ENCODE data around the gene AADACL4.

AADACL4 gene

GRCh38 chr1:12610305-12610935, 33.5 kb upstream of the AADACL4 start:
- Histone ChIP-seq H3K4me1 (ENCODE audit: control insufficient read depth, low read length) (no peaks in the 10 kb centered on the region), H3K4me2 (ENCODE audit: low read length) (no peak overlapping the region), H3K9me2 (replicated peaks; ENCODE audit: control insufficient read depth, low read length) (no peaks in the 10 kb centered on the region), H3K9me3 (ENCODE audit: control insufficient read depth, insufficient read depth, low read length) (no peaks in the 10 kb centered on the region), H3K36me3 (ENCODE audit: control insufficient read depth, low read length) (no peaks in the 10 kb centered on the region), H3F3A (ENCODE audit: control insufficient read depth, insufficient read depth) (no peaks in the 10 kb centered on the region), H4K20me1 (ENCODE audit: control insufficient read depth, insufficient read depth, low read depth, low read length) (no peaks in the 10 kb centered on the region), H3K4me3 (ENCODE audit: low read length) (no peak overlapping the region), H3K27ac (ENCODE audit: low read depth, low read length) (no peak overlapping the region), H3K79me2 (ENCODE audit: control insufficient read depth, low read length) (no peaks in the 10 kb centered on the region), H3K27me3 (ENCODE audit: control insufficient read depth, low read length) (0 out of 2 replicates have a peak, but pooled peaks cover 2% of the 10 kb centered on the region)
- TF ChIP-seq CTCF (IDR thresholded peaks at IDR 0.05; ENCODE audit: low read depth, low read length, poor library complexity, severe bottlenecking) (no peak), EZH2phosphoT487 (IDR thresholded peaks at IDR 0.05; ENCODE audit: borderline replicate concordance, low read length) (no peak)

- no peaks in the 10 kb centered on the region for H3F3A ChIP-seq (ENCODE audit: control insufficient read depth, insufficient read depth)
- H3K9me2 ChIP-seq (replicated peaks; ENCODE audit: control insufficient read depth, low read length): no peaks in the 10 kb centered on the region
- no peak overlapping the region for H3K4me2 ChIP-seq (ENCODE audit: low read length)
- no peak overlapping the region for H3K4me3 ChIP-seq (ENCODE audit: low read length)
- H3K27ac ChIP-seq (ENCODE audit: low read depth, low read length): no peak overlapping the region
- TF ChIP-seq EZH2phosphoT487 (IDR thresholded peaks at IDR 0.05; ENCODE audit: borderline replicate concordance, low read length) (no peak), CTCF (IDR thresholded peaks at IDR 0.05; ENCODE audit: low read depth, low read length, poor library complexity, severe bottlenecking) (no peak)
- H3K79me2 ChIP-seq (ENCODE audit: control insufficient read depth, low read length): no peaks in the 10 kb centered on the region
- no peaks in the 10 kb centered on the region for H4K20me1 ChIP-seq (ENCODE audit: control insufficient read depth, insufficient read depth, low read depth, low read length)
- no peaks in the 10 kb centered on the region for H3K9me3 ChIP-seq (ENCODE audit: control insufficient read depth, insufficient read depth, low read length)
- no peaks in the 10 kb centered on the region for H3K4me1 ChIP-seq (ENCODE audit: control insufficient read depth, low read length)
- no peaks in the 10 kb centered on the region for H3K36me3 ChIP-seq (ENCODE audit: control insufficient read depth, low read length)
- H3K27me3 ChIP-seq (ENCODE audit: control insufficient read depth, low read length): peaks cover 5% of the 10 kb centered on the region; the same call in 1 of the 2 replicates
These were observed 32.9 kb upstream of the AADACL4 start for GRCh38 chr1:12610941-12611340.

GRCh38 chr1:12613180-12613579, 30.7 kb upstream of the AADACL4 start:
- TF ChIP-seq EZH2phosphoT487 (IDR thresholded peaks at IDR 0.05; ENCODE audit: borderline replicate concordance, low read length) (no peak), CTCF (IDR thresholded peaks at IDR 0.05; ENCODE audit: low read depth, low read length, poor library complexity, severe bottlenecking) (no peak)

More at GRCh38 chr1:12613180-12613579, 30.7 kb upstream of the AADACL4 start:
- peaks cover 22% of the 10 kb centered on the region for H3K27me3 ChIP-seq (ENCODE audit: control insufficient read depth, low read length)
- H4K20me1 ChIP-seq (ENCODE audit: control insufficient read depth, insufficient read depth, low read depth, low read length): no peaks in the 10 kb centered on the region
- H3K9me3 ChIP-seq (ENCODE audit: control insufficient read depth, insufficient read depth, low read length): no peaks in the 10 kb centered on the region
- H3F3A ChIP-seq (ENCODE audit: control insufficient read depth, insufficient read depth): no peaks in the 10 kb centered on the region
- no peak overlapping the region for H3K4me2 ChIP-seq (ENCODE audit: low read length)
- no peaks in the 10 kb centered on the region for H3K4me1 ChIP-seq (ENCODE audit: control insufficient read depth, low read length)
- no peaks in the 10 kb centered on the region for H3K9me2 ChIP-seq (replicated peaks; ENCODE audit: control insufficient read depth, low read length)
- no peak overlapping the region for H3K4me3 ChIP-seq (ENCODE audit: low read length)
- H3K27ac ChIP-seq (ENCODE audit: low read depth, low read length): no peak overlapping the region
- H3K79me2 ChIP-seq (ENCODE audit: control insufficient read depth, low read length): no peaks in the 10 kb centered on the region
- no peaks in the 10 kb centered on the region for H3K36me3 ChIP-seq (ENCODE audit: control insufficient read depth, low read length)
